H9 (cell line): ENCODE data around the gene HIPK2. TPM values are rescaled to one million over a fixed set of nuclear protein-coding genes. Genes with fewer than 3 reads are reported as not detected.

Source experiments
- DNase-seq: peaks from one replicate; pipeline ENCODE4 v3.0.0-alpha.2; 2017
- H2AFZ ChIP-seq: one replicate; pipeline ENCODE4 v1.6.1; 2013; ENCODE audit warnings: mild to moderate bottlenecking, low read length, control low read depth, moderate library complexity
- H2AK5ac ChIP-seq: 2 replicates; pipeline ENCODE4 v1.6.1; 2013; ENCODE audit warnings: low read length, control low read depth, mixed read lengths; ENCODE audit not compliant: insufficient read length
- H2BK120ac ChIP-seq: one replicate; pipeline ENCODE4 v1.6.1; 2013; ENCODE audit warnings: low read depth, mild to moderate bottlenecking, low read length, control low read depth, inconsistent platforms; ENCODE audit not compliant: poor library complexity, severe bottlenecking
- H2BK12ac ChIP-seq: 2 replicates; pipeline ENCODE4 v1.6.1; 2013; ENCODE audit warnings: low read length, control low read depth, mixed read lengths, low read depth; ENCODE audit not compliant: insufficient read length
- H2BK15ac ChIP-seq: 2 replicates; pipeline ENCODE4 v1.6.1; 2013; ENCODE audit warnings: low read depth, low read length, control low read depth
- H2BK20ac ChIP-seq: one replicate; pipeline ENCODE4 v1.6.1; 2013; ENCODE audit warnings: low read depth, mild to moderate bottlenecking, low read length, control low read depth, inconsistent platforms; ENCODE audit not compliant: poor library complexity, severe bottlenecking
- H2BK5ac ChIP-seq: 2 replicates; pipeline ENCODE4 v1.6.1; 2013; ENCODE audit warnings: low read length, control low read depth, mixed read lengths; ENCODE audit not compliant: insufficient read length
- H3K14ac ChIP-seq: 2 replicates; pipeline ENCODE4 v1.6.1; 2013; ENCODE audit warnings: low read length, control low read depth; ENCODE audit not compliant: insufficient read depth
- H3K18ac ChIP-seq: 2 replicates; pipeline ENCODE4 v1.6.1; 2013; ENCODE audit warnings: low read depth, mild to moderate bottlenecking, mixed read lengths, low read length, control low read depth; ENCODE audit not compliant: insufficient read length
- H3K23ac ChIP-seq: 2 replicates; pipeline ENCODE4 v1.6.1; 2013; ENCODE audit warnings: low read length, control low read depth, mixed read lengths, low read depth; ENCODE audit not compliant: insufficient read length
- H3K23me2 ChIP-seq: 2 replicates; pipeline ENCODE4 v1.6.1; 2013; ENCODE audit warnings: low read depth, mild to moderate bottlenecking, mixed read lengths, low read length, control low read depth; ENCODE audit not compliant: insufficient read length, poor library complexity, severe bottlenecking
- H3K27ac ChIP-seq: 2 replicates; pipeline ENCODE4 v1.5.1; 2013; ENCODE audit warnings: low read length, control low read depth, mixed read lengths, low read depth; ENCODE audit not compliant: insufficient read length
- H3K27me3 ChIP-seq: 2 replicates; pipeline ENCODE4 v1.6.1; 2013; ENCODE audit warnings: low read length, control low read depth, inconsistent platforms; ENCODE audit not compliant: insufficient read depth
- H3K4ac ChIP-seq: 2 replicates; pipeline ENCODE4 v1.6.1; 2013; ENCODE audit warnings: low read depth, mild to moderate bottlenecking, control low read depth, inconsistent platforms, low read length, moderate library complexity
- H3K4me1 ChIP-seq: 2 replicates; pipeline ENCODE4 v1.6.1; 2013; ENCODE audit warnings: low read length, control low read depth, inconsistent platforms; ENCODE audit not compliant: insufficient read depth
- H3K4me2 ChIP-seq: 2 replicates; pipeline ENCODE4 v1.6.1; 2013; ENCODE audit warnings: low read length, control low read depth, mixed read lengths; ENCODE audit not compliant: insufficient read length, insufficient read depth
- H3K56ac ChIP-seq: 2 replicates; pipeline ENCODE4 v1.6.1; 2013; ENCODE audit warnings: low read depth, mild to moderate bottlenecking, mixed read lengths, low read length, control low read depth; ENCODE audit not compliant: insufficient read length
- H3K79me1 ChIP-seq: 2 replicates; pipeline ENCODE4 v1.6.1; 2013; ENCODE audit warnings: low read depth, mild to moderate bottlenecking, moderate library complexity, low read length, control low read depth, inconsistent platforms; ENCODE audit not compliant: insufficient read depth, poor library complexity, severe bottlenecking
- H3K79me2 ChIP-seq: 2 replicates; pipeline ENCODE4 v1.6.1; 2013; ENCODE audit warnings: low read length, control low read depth, inconsistent platforms; ENCODE audit not compliant: insufficient read depth
- H3K9ac ChIP-seq: 2 replicates; pipeline ENCODE4 v1.6.1; 2013; ENCODE audit warnings: low read length, control low read depth, mixed read lengths; ENCODE audit not compliant: insufficient read length; ENCODE audit errors: extremely low read depth
- H3K9me3 ChIP-seq: one replicate; pipeline ENCODE4 v1.6.1; 2013; ENCODE audit warnings: low read depth, low read length, inconsistent platforms; ENCODE audit not compliant: control insufficient read depth
- H3T11ph ChIP-seq: one replicate; pipeline ENCODE4 v1.6.1; 2013; ENCODE audit warnings: mild to moderate bottlenecking, low read length, control low read depth, inconsistent platforms
- H4K20me1 ChIP-seq: one replicate; pipeline ENCODE4 v1.6.1; 2013; ENCODE audit not compliant: control insufficient read depth, insufficient read length, insufficient read depth
- H4K5ac ChIP-seq: 2 replicates; pipeline ENCODE4 v1.6.1; 2013; ENCODE audit warnings: low read depth, mild to moderate bottlenecking, mixed read lengths, low read length, control low read depth; ENCODE audit not compliant: insufficient read length
- H4K8ac ChIP-seq: replicated peaks from 2 replicates; pipeline ENCODE4 v1.6.1; 2013; ENCODE audit warnings: low read length, control low read depth, mixed read lengths, low read depth; ENCODE audit not compliant: insufficient read length
- H4K91ac ChIP-seq: 2 replicates; pipeline ENCODE4 v1.6.1; 2013; ENCODE audit warnings: low read depth, mild to moderate bottlenecking, moderate library complexity, mixed read lengths, low read length, control low read depth; ENCODE audit not compliant: insufficient read length
- H3K27ac Mint-ChIP-seq, 3 experiments: 2 replicates in 2 of 3; 3 replicates in 1 of 3; pipeline ENCODE4 v1.8.0; 2020 to 2021; ENCODE audit warnings: mixed read lengths in 3 of 3, mild to moderate bottlenecking in 1 of 3, moderate library complexity in 1 of 3
- H3K27me3 Mint-ChIP-seq: 2 replicates; pipeline ENCODE4 v1.8.0; 2021; ENCODE audit warnings: low read depth, mild to moderate bottlenecking, moderate library complexity, mixed read lengths
- H3K36me3 Mint-ChIP-seq, 3 experiments: 2 replicates in 2 of 3; 3 replicates in 1 of 3; pipeline ENCODE4 v1.8.0; 2020 to 2021; ENCODE audit warnings: low read depth in 3 of 3, mixed read lengths in 3 of 3; ENCODE audit not compliant: insufficient read depth in 1 of 3
- H3K4me1 Mint-ChIP-seq, 2 experiments: 2 replicates each; pipeline ENCODE4 v1.8.0; 2020; ENCODE audit warnings: mixed read lengths in 2 of 2
- H3K4me3 Mint-ChIP-seq, 2 experiments: 2 replicates in 1 of 2; 3 replicates in 1 of 2; pipeline ENCODE4 v1.8.0; 2020 to 2021; ENCODE audit warnings: mild to moderate bottlenecking in 2 of 2, mixed read lengths in 2 of 2, moderate library complexity in 1 of 2
- H3K9me3 Mint-ChIP-seq, 2 experiments: 2 replicates in 1 of 2; 3 replicates in 1 of 2; pipeline ENCODE4 v1.8.0; 2020; ENCODE audit warnings: mild to moderate bottlenecking in 2 of 2, mixed read lengths in 2 of 2, moderate library complexity in 1 of 2
- CTCF ChIP-seq: fragments of 200-600 bp; sonication (generic); conservative IDR thresholded peaks from 3 replicates; pipeline ENCODE4 v1.8.0; 2021; ENCODE audit warnings: antibody characterized with exemption, mild to moderate bottlenecking
- WGBS: extraction: QIAGEN DNeasy Blood & Tissue Kit; methylation state at CpG from one replicate; pipeline ENCODE4 v1.1.7; 2013; ENCODE audit warnings: missing lambda C conversion rate, low lambda C conversion rate, mixed read lengths; ENCODE audit not compliant: insufficient read length; ENCODE audit errors: extremely low coverage; 5-methylcytosine and 5-hydroxymethylcytosine counted together
- total RNA-seq: library from RNA; stranded (reverse); gene quantifications from 2 replicates; pipeline ENCODE4 v1.2.1, GENCODE V29; 2021

HIPK2 gene
- total RNA-seq, 1 experiment from 2014 or later, result 21.9 TPM

- H2AFZ ChIP-seq, result no peak overlapping the region
- no peaks in the 10 kb centered on the region for H3K79me2 ChIP-seq
- H3K23ac ChIP-seq, result no peak overlapping the region
- H2BK20ac ChIP-seq, result no peak overlapping the region
- H4K8ac ChIP-seq, result no peak overlapping the region
- no peak overlapping the region for H3K27ac ChIP-seq
- peaks cover 2% of the 10 kb centered on the region; the same call in 1 of the 2 replicates for H3K27me3 Mint-ChIP-seq
- H3K4me2 ChIP-seq, result no peak overlapping the region
- no peak overlapping the region for H2BK5ac ChIP-seq
- no peaks in the 10 kb centered on the region for H3K79me1 ChIP-seq
- no peaks in the 10 kb centered on the region for H3K23me2 ChIP-seq
- H3K4ac ChIP-seq, result no peak overlapping the region
- peaks cover 38 to 44% of the 10 kb centered on the region in 2 experiments for H3K4me1 Mint-ChIP-seq
- H3K4me1 ChIP-seq, result peaks cover 10% of the 10 kb centered on the region; the same call in 1 of the 2 replicates
- H3K18ac ChIP-seq, result no peak overlapping the region
- no peaks in the 10 kb centered on the region for H3K27me3 ChIP-seq
- H3T11ph ChIP-seq, result no peak overlapping the region
- no peak overlapping the region for H3K56ac ChIP-seq
- no peaks in the 10 kb centered on the region for H4K20me1 ChIP-seq
- H3K9ac ChIP-seq, result no peak overlapping the region
- no peak overlapping the region for H3K14ac ChIP-seq
- no peaks in the 10 kb centered on the region for H3K9me3 ChIP-seq
- no CpG with 5 or more reads among the region's 3 CpGs for WGBS
- no peak for TF ChIP-seq CTCF
- H2BK12ac ChIP-seq, result no peak overlapping the region
- no peak for DNase-seq
- no peak overlapping the region for H3K27ac Mint-ChIP-seq
- H4K5ac ChIP-seq, result no peak overlapping the region
- no peaks in the 10 kb centered on the region for H3K9me3 Mint-ChIP-seq
- no peak overlapping the region for H3K4me3 Mint-ChIP-seq
- H3K36me3 Mint-ChIP-seq, result no peaks in the 10 kb centered on the region; a peak in 1 of 7 replicates
- H2BK120ac ChIP-seq, result no peak overlapping the region
- no peak overlapping the region for H4K91ac ChIP-seq
- no peak overlapping the region for H2BK15ac ChIP-seq
- no peak overlapping the region for H2AK5ac ChIP-seq
Observed at GRCh38 chr7:139658296-139658695, 119.5 kb downstream of the HIPK2 start.
